H9 (cell line): ENCODE data around the gene DLK1. TPM values are rescaled to one million over a fixed set of nuclear protein-coding genes. Genes with fewer than 3 reads are reported as not detected.

Experiments
- DNase-seq: peaks from one replicate; pipeline ENCODE4 v3.0.0-alpha.2; 2017
- H2AFZ ChIP-seq: one replicate; pipeline ENCODE4 v1.6.1; 2013; ENCODE audit warnings: mild to moderate bottlenecking, low read length, control low read depth, moderate library complexity
- H2AK5ac ChIP-seq: 2 replicates; pipeline ENCODE4 v1.6.1; 2013; ENCODE audit warnings: low read length, control low read depth, mixed read lengths; ENCODE audit not compliant: insufficient read length
- H2BK120ac ChIP-seq: one replicate; pipeline ENCODE4 v1.6.1; 2013; ENCODE audit warnings: low read depth, mild to moderate bottlenecking, low read length, control low read depth, inconsistent platforms; ENCODE audit not compliant: poor library complexity, severe bottlenecking
- H2BK12ac ChIP-seq: 2 replicates; pipeline ENCODE4 v1.6.1; 2013; ENCODE audit warnings: low read length, control low read depth, mixed read lengths, low read depth; ENCODE audit not compliant: insufficient read length
- H2BK15ac ChIP-seq: 2 replicates; pipeline ENCODE4 v1.6.1; 2013; ENCODE audit warnings: low read depth, low read length, control low read depth
- H2BK20ac ChIP-seq: one replicate; pipeline ENCODE4 v1.6.1; 2013; ENCODE audit warnings: low read depth, mild to moderate bottlenecking, low read length, control low read depth, inconsistent platforms; ENCODE audit not compliant: poor library complexity, severe bottlenecking
- H2BK5ac ChIP-seq: 2 replicates; pipeline ENCODE4 v1.6.1; 2013; ENCODE audit warnings: low read length, control low read depth, mixed read lengths; ENCODE audit not compliant: insufficient read length
- H3K14ac ChIP-seq: 2 replicates; pipeline ENCODE4 v1.6.1; 2013; ENCODE audit warnings: low read length, control low read depth; ENCODE audit not compliant: insufficient read depth
- H3K18ac ChIP-seq: 2 replicates; pipeline ENCODE4 v1.6.1; 2013; ENCODE audit warnings: low read depth, mild to moderate bottlenecking, mixed read lengths, low read length, control low read depth; ENCODE audit not compliant: insufficient read length
- H3K23ac ChIP-seq: 2 replicates; pipeline ENCODE4 v1.6.1; 2013; ENCODE audit warnings: low read length, control low read depth, mixed read lengths, low read depth; ENCODE audit not compliant: insufficient read length
- H3K23me2 ChIP-seq: 2 replicates; pipeline ENCODE4 v1.6.1; 2013; ENCODE audit warnings: low read depth, mild to moderate bottlenecking, mixed read lengths, low read length, control low read depth; ENCODE audit not compliant: insufficient read length, poor library complexity, severe bottlenecking
- H3K27ac ChIP-seq: 2 replicates; pipeline ENCODE4 v1.5.1; 2013; ENCODE audit warnings: low read length, control low read depth, mixed read lengths, low read depth; ENCODE audit not compliant: insufficient read length
- H3K27me3 ChIP-seq: 2 replicates; pipeline ENCODE4 v1.6.1; 2013; ENCODE audit warnings: low read length, control low read depth, inconsistent platforms; ENCODE audit not compliant: insufficient read depth
- H3K4ac ChIP-seq: 2 replicates; pipeline ENCODE4 v1.6.1; 2013; ENCODE audit warnings: low read depth, mild to moderate bottlenecking, control low read depth, inconsistent platforms, low read length, moderate library complexity
- H3K4me1 ChIP-seq: 2 replicates; pipeline ENCODE4 v1.6.1; 2013; ENCODE audit warnings: low read length, control low read depth, inconsistent platforms; ENCODE audit not compliant: insufficient read depth
- H3K4me2 ChIP-seq: 2 replicates; pipeline ENCODE4 v1.6.1; 2013; ENCODE audit warnings: low read length, control low read depth, mixed read lengths; ENCODE audit not compliant: insufficient read length, insufficient read depth
- H3K56ac ChIP-seq: 2 replicates; pipeline ENCODE4 v1.6.1; 2013; ENCODE audit warnings: low read depth, mild to moderate bottlenecking, mixed read lengths, low read length, control low read depth; ENCODE audit not compliant: insufficient read length
- H3K79me1 ChIP-seq: 2 replicates; pipeline ENCODE4 v1.6.1; 2013; ENCODE audit warnings: low read depth, mild to moderate bottlenecking, moderate library complexity, low read length, control low read depth, inconsistent platforms; ENCODE audit not compliant: insufficient read depth, poor library complexity, severe bottlenecking
- H3K79me2 ChIP-seq: 2 replicates; pipeline ENCODE4 v1.6.1; 2013; ENCODE audit warnings: low read length, control low read depth, inconsistent platforms; ENCODE audit not compliant: insufficient read depth
- H3K9ac ChIP-seq: 2 replicates; pipeline ENCODE4 v1.6.1; 2013; ENCODE audit warnings: low read length, control low read depth, mixed read lengths; ENCODE audit not compliant: insufficient read length; ENCODE audit errors: extremely low read depth
- H3K9me3 ChIP-seq: one replicate; pipeline ENCODE4 v1.6.1; 2013; ENCODE audit warnings: low read depth, low read length, inconsistent platforms; ENCODE audit not compliant: control insufficient read depth
- H3T11ph ChIP-seq: one replicate; pipeline ENCODE4 v1.6.1; 2013; ENCODE audit warnings: mild to moderate bottlenecking, low read length, control low read depth, inconsistent platforms
- H4K20me1 ChIP-seq: one replicate; pipeline ENCODE4 v1.6.1; 2013; ENCODE audit not compliant: control insufficient read depth, insufficient read length, insufficient read depth
- H4K5ac ChIP-seq: 2 replicates; pipeline ENCODE4 v1.6.1; 2013; ENCODE audit warnings: low read depth, mild to moderate bottlenecking, mixed read lengths, low read length, control low read depth; ENCODE audit not compliant: insufficient read length
- H4K8ac ChIP-seq: replicated peaks from 2 replicates; pipeline ENCODE4 v1.6.1; 2013; ENCODE audit warnings: low read length, control low read depth, mixed read lengths, low read depth; ENCODE audit not compliant: insufficient read length
- H4K91ac ChIP-seq: 2 replicates; pipeline ENCODE4 v1.6.1; 2013; ENCODE audit warnings: low read depth, mild to moderate bottlenecking, moderate library complexity, mixed read lengths, low read length, control low read depth; ENCODE audit not compliant: insufficient read length
- H3K27ac Mint-ChIP-seq, 3 experiments: 2 replicates in 2 of 3; 3 replicates in 1 of 3; pipeline ENCODE4 v1.8.0; 2020 to 2021; ENCODE audit warnings: mixed read lengths in 3 of 3, mild to moderate bottlenecking in 1 of 3, moderate library complexity in 1 of 3
- H3K27me3 Mint-ChIP-seq: 2 replicates; pipeline ENCODE4 v1.8.0; 2021; ENCODE audit warnings: low read depth, mild to moderate bottlenecking, moderate library complexity, mixed read lengths
- H3K36me3 Mint-ChIP-seq, 3 experiments: 2 replicates in 2 of 3; 3 replicates in 1 of 3; pipeline ENCODE4 v1.8.0; 2020 to 2021; ENCODE audit warnings: low read depth in 3 of 3, mixed read lengths in 3 of 3; ENCODE audit not compliant: insufficient read depth in 1 of 3
- H3K4me1 Mint-ChIP-seq, 2 experiments: 2 replicates each; pipeline ENCODE4 v1.8.0; 2020; ENCODE audit warnings: mixed read lengths in 2 of 2
- H3K4me3 Mint-ChIP-seq, 2 experiments: 2 replicates in 1 of 2; 3 replicates in 1 of 2; pipeline ENCODE4 v1.8.0; 2020 to 2021; ENCODE audit warnings: mild to moderate bottlenecking in 2 of 2, mixed read lengths in 2 of 2, moderate library complexity in 1 of 2
- H3K9me3 Mint-ChIP-seq, 2 experiments: 2 replicates in 1 of 2; 3 replicates in 1 of 2; pipeline ENCODE4 v1.8.0; 2020; ENCODE audit warnings: mild to moderate bottlenecking in 2 of 2, mixed read lengths in 2 of 2, moderate library complexity in 1 of 2
- CTCF ChIP-seq: fragments of 200-600 bp; sonication (generic); conservative IDR thresholded peaks from 3 replicates; pipeline ENCODE4 v1.8.0; 2021; ENCODE audit warnings: antibody characterized with exemption, mild to moderate bottlenecking
- WGBS: extraction: QIAGEN DNeasy Blood & Tissue Kit; methylation state at CpG from one replicate; pipeline ENCODE4 v1.1.7; 2013; ENCODE audit warnings: missing lambda C conversion rate, low lambda C conversion rate, mixed read lengths; ENCODE audit not compliant: insufficient read length; ENCODE audit errors: extremely low coverage; 5-methylcytosine and 5-hydroxymethylcytosine counted together
- total RNA-seq: library from RNA; stranded (reverse); gene quantifications from 2 replicates; pipeline ENCODE4 v1.2.1, GENCODE V29; 2021

Gene DLK1
- total RNA-seq, 1 experiment from 2014 or later: 2.8 TPM

GRCh38 chr14:100778526-100778882 lies 51.8 kb downstream of the DLK1 start:
- no peak overlapping the region for H3K27ac ChIP-seq
- H3K36me3 Mint-ChIP-seq: no peaks in the 10 kb centered on the region
- no peaks in the 10 kb centered on the region for H3K79me1 ChIP-seq
- peaks cover 0 to 6% of the 10 kb centered on the region in 2 experiments; a peak in 2 of 4 replicates for H3K4me1 Mint-ChIP-seq
- H3K79me2 ChIP-seq: no peaks in the 10 kb centered on the region
- H3K23ac ChIP-seq: no peak overlapping the region
- H3K14ac ChIP-seq: no peak overlapping the region
- no peak overlapping the region for H2BK20ac ChIP-seq
- no peaks in the 10 kb centered on the region for H3K9me3 Mint-ChIP-seq
- no peaks in the 10 kb centered on the region for H3K23me2 ChIP-seq
- no peak for TF ChIP-seq CTCF
- H2BK15ac ChIP-seq: no peak overlapping the region
- H3K18ac ChIP-seq: no peak overlapping the region
- no peak overlapping the region for H3K9ac ChIP-seq
- H2AFZ ChIP-seq: no peak overlapping the region
- no peaks in the 10 kb centered on the region for H3K4me1 ChIP-seq
- no peak overlapping the region for H2BK5ac ChIP-seq
- peaks cover 13% of the 10 kb centered on the region for H3K27me3 Mint-ChIP-seq
- no peak overlapping the region for H2BK12ac ChIP-seq
- no peak overlapping the region for H4K5ac ChIP-seq
- H3K56ac ChIP-seq: no peak overlapping the region
- no peak overlapping the region for H3K4ac ChIP-seq
- WGBS: no CpG with 5 or more reads among the region's 7 CpGs
- no peak overlapping the region for H4K91ac ChIP-seq
- H2BK120ac ChIP-seq: no peak overlapping the region
- no peak overlapping the region for H3K27ac Mint-ChIP-seq
- no peak overlapping the region for H3T11ph ChIP-seq
- no peaks in the 10 kb centered on the region for H3K9me3 ChIP-seq
- H2AK5ac ChIP-seq: no peak overlapping the region
- no peak for DNase-seq
- H3K27me3 ChIP-seq: no peaks in the 10 kb centered on the region
- no peaks in the 10 kb centered on the region for H4K20me1 ChIP-seq
- no peak overlapping the region for H3K4me3 Mint-ChIP-seq
- no peak overlapping the region for H4K8ac ChIP-seq
- no peak overlapping the region for H3K4me2 ChIP-seq
